ENCODE measurements around the gene CRAT.
"Not testable (repeated sequence)": the region's sequence is repeated elsewhere in the genome, so short reads cannot be mapped to it uniquely, and the experiment has no call there.

CRAT gene

DNA sequence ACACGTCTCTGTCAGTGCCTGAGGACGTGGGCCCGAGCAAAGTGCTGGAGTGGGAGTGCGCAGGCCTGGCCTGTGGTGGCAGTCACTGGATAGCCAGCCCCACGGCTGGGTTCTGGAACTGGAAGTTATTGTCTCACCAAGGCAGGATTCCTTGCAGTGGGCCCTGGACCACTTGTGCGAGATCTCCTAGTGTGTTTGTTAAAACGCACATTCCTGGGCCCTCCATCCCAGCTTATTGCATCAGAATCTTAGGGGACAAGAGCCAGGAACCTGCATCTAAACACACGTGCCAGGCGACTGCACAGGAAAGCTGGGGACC lies 27.5 kb upstream of the CRAT start:
- FAIRE-seq, result no peak

DNA sequence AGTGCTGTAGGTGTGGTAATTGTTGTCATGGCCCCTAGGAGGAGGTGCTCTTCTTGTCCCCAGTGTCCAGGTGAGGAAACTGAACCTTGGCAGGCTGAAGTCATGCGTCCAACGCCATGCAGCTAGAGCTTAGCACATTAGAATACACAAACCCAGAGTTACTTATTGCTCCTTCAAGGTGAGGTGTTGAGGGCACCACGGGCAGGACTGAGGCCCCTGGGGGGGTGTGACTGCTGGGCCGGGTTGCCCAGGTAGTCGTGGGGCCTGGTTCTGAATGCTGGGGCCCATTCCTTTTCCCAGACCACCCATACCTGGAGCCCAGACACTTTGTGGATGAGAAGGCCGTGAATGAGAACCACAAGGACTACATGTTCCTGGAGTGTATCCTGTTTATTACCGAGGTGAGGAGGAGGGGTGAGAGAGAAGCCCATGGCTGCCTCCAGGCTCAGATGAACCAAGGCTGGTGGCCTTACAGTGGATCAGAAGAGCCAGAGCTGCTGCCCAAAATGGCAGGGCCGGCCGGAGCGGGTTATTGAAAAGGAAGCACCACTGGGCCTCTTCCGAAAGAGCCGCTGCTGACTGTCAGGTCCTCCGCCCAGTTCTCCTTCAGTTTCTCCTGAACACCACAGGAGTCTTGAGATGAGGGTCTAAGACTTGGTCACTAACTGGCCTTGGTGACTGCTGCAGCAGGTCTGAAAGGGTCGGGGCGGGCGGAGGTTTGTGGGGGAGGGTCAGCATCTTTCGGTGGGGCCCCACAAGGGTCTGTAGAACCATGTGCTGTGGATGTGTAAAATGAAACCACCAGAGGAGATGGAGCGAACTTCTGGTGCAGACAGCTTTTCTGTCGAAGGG lies 26.9 kb upstream of the CRAT start:
- no peak for FAIRE-seq

GRCh38 chr9:129136446-129137035 lies 25.9 kb upstream of the CRAT start:
- no peak for FAIRE-seq

DNA sequence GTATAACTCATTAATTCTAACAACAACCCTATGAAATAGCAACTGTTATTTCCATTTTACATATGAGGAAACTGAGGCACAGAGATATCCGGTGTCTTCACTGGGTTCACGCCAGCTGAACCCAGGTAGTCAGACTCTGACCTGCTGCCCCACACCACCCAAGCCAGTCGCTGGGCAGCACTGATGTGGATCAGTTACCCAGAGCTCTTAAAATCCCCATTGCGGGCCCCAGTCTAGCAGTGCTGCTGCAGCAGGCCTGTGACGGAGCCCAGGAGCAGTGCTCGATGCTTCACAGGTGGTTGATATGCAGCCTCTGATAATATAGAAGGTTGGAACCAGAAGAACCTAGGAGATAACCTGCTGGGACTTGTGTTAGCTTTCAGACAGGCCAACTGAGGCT lies 24.9 kb upstream of the CRAT start:
- FAIRE-seq, result no peak

DNA sequence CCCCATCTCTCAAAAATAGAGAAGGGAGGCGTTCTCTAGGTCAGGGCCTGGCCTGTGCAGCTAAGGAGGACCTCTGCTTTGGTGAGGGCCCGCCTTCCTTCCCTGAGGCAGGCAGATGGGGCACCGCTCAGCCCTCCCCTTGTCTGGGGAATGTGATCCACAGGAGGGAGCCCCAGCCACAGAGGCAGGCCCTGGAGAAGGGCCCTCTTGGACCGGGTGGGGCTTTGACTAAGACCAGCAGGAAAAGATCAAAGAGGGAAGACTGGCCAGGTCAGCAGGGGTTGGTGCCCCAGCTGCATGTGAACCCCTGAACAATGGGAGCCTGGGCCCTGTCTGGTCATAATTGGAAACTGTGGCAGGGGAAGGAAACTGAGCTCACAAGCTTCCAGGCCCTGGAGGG lies 22.5 kb upstream of the CRAT start:
- no peak for FAIRE-seq

DNA sequence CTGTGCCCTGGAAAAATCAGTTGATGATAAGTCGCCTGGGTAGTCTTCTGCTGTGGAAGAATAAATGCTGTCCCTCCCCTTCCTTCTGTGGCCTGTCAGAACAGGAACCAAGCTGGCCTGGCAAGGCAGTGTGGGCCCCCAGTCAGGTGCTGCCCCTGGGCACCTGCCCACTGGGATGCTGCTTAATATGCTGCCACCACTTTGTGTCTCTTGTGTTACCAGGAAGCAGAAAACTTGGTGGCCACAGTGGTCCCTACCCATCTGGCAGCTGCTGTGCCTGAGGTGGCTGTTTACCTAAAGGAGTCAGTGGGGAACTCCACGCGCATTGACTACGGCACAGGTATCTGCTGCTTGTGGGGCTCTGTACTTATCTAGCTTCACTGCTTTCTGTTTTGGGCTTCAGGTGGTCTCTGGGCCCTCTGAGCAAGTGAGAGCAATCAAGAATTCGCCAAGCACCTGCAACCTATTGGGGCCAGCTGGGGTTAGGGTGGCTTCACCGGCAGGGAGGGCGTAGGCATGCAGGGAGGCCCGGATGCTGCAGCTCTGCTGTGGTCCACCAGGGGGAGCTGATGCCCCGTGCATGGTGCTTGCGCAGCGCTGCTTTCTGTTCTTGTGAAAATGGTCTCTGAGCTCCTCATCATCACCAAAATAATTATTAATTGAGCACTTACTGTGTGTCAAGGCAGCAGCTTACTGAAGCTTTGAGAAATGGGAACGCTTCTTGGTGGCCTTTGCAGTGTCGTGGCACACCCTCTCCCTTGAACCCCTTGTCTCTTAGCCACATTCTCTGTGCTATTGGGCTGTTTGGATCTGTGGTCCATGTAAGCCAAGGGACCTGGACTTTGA lies 20.9 kb upstream of the CRAT start:
- FAIRE-seq, result peak; percentile 60

- FAIRE-seq, result no peak
Measured at GRCh38 chr9:129130791-129131190, 20.2 kb upstream of the CRAT start.

DNA sequence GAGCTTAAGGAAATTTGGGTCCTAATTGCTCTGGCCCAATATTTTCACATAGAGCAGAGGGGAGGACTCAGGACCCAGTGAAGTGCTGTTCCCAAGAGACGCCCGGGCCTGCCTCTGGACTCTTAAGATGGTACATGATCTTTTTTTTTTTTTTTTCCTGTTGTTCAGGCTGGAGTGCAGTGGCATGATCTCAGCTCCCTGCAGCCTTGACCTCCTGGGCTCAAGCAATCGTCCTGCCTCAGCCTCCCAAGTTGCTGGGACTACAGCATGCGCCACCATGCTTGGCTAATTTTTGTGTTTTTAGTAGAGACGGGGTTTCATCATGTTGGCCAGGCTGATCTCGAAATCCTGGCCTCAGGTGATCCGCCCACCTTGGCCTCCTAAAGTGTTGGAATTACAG lies 19.7 kb upstream of the CRAT start:
- not testable (repeated sequence) for FAIRE-seq

- FAIRE-seq, result no peak
Measured at GRCh38 chr9:129128689-129129088, 18.1 kb upstream of the CRAT start.

DNA sequence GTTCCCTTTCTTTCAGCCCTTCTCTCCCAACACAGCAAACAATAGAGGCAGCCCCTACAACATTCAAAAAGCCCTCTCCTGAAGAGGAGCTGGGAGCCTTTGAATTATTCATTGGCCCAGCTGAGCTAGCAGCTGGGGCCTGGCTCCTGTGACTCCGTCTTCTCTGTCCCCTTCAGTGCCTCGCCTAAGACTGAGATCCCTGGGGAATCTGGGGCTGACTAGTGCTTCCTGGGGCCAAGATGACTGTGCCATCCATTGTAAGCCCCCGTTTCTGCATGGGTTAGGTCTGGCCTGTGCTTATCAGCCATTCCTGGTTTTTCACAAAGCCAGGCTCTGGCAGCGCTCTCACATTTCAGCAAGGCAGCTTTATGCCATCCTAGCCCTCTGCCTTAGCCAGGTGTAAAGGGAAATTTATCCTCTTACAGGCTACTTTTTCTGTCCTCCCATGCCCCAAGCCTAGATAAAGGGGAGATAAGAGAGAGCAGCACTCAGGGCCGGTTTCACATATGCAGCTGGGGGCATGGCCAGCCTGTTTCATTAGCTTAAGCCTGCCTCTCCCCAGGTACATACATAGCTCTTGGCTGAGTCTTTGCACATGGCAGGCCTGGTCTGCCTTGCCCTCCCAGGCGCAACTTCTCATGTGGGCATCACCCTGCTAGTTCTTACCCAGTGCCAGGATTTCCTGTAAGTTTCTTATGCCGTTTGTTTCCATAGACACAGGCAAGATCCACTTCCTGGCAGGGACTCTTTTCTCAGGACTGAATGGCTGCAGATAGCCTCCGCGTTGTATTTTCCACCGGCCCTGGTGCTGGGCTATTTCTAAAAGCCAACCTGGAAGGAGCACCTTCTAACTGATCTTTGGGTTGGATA lies 16.4 kb upstream of the CRAT start:
- FAIRE-seq, result no peak

- no peak for FAIRE-seq
Measured at GRCh38 chr9:129125478-129125877, 14.9 kb upstream of the CRAT start.

- FAIRE-seq, result no peak
Measured at GRCh38 chr9:129124506-129125069, 14.0 kb upstream of the CRAT start.

GRCh38 chr9:129122976-129123375 lies 12.4 kb upstream of the CRAT start:
- not testable (repeated sequence) for FAIRE-seq

- no peak for FAIRE-seq
Measured at GRCh38 chr9:129122133-129122532, 11.5 kb upstream of the CRAT start.

DNA sequence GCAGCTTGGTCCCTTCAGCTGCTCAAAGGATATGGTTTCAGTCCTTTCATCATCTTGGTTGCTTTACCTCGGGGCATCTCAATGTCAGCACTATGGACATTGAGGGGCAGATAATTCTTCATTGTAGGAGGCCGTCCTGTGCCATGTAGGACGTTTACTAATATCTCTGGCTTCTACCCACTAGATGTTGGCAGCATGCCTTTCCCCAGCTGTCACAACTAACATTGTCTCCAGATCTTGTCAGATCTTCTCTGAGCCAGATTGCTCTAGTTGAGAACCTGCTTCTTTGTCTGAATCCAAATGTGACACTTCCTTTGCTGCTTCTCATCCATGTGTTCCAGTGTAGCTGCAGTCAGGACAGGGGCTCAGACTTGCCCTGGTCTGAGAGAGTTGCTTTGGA lies 10.9 kb upstream of the CRAT start:
- FAIRE-seq, result no peak

DNA sequence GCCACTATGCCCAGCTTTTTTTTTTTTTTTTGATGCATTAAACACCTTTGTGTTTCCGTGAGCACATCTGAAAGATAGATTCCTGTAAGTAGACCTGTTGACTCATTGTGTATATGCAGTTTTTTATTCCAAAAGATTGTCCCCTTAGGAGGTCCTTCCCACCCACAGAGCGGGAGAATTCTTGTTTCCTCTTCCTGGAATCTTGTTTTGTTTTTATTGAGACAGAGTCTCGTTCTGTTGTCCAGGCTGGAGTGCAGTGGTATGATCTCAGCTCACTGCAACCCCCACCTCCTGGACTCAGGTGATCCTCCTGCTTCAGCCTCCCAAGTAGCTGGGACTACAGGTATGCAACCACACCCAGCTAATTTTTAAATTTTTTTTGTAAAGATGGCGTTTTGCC lies 8.2 kb upstream of the CRAT start:
- no peak for FAIRE-seq

DNA sequence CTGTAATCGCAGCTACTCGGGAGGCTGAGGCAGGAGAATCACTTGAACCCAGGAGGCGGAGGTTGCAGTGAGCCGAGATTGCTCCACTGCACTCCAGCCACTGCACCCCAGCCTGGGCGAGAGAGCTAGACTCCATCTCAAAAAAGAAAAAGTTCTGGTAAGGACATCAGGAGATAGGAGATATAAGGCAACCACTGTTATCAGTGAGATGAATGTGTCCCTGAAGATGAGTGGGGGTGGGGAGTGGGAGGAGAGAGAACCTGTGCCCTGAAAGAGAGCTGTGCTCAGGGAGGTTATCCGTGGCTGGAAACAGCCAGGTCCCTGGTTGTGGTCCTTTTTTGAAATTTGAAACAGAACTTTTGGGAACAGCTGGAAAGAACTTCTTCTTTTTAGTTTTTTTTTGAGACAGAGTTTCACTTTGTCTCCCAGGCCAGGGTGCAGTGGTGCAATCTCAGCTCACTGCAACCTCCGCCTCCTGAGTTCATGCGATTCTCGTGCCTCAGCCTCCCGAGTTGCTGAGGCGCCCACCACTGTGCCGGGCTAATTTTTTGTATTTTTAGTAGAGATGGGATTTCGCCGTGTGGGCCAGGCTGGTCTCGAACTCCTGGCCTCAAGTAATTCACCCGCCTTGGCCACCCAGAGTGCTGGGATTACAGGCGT lies 3.2 kb upstream of the CRAT start:
- no peak for FAIRE-seq

GRCh38 chr9:129112526-129112925 lies 1.9 kb upstream of the CRAT start:
- FAIRE-seq, result not testable (repeated sequence)

DNA sequence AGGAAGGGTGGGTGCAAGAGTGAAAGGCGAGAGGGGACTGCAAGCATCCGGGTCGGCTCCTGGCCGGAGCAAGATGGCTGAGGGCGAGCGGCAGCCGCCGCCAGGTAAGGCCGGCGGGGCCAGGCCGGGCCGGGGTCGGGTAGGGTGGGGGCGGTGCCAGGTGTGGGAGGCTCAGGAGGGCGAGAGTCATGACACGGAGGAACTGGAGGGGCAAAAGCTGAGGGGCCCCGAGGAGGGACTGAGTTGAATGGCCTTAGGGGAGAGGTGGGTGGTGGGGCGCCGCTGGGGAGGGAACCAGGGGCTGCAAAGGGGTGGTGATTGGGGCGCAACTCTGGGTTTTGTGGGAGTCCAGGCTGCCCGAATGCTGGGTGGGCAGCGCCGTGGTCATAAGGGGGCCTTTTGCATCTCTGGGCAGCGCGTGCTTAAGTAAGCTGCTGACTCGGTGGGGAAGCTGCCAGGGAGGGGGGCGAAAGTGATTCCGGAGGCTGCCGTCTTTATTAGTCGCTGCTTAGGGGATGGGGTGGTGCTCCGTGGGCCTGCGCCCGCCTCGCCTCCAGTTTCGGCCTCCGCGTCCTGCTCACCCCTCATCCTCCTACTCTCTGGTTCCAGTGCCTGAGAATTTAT lies 1.0 kb upstream of the CRAT start:
- no peak for FAIRE-seq

- FAIRE-seq, result no peak
Measured at GRCh38 chr9:129109952-129110739, 447 bp downstream of the CRAT start.

- FAIRE-seq, result no peak
Measured at GRCh38 chr9:129109537-129109903, 1.1 kb downstream of the CRAT start.
